Cortex of kidney (tissue), 1 donor: Measurements from ENCODE around the gene PEX26.
"Not testable (repeated sequence)": the region's sequence is repeated elsewhere in the genome, so short reads cannot be mapped to it uniquely, and the experiment has no call there.

ENCODE experiments used
- DNase-seq: peaks from one replicate; lab custom pipeline; 2025; lab: John Stamatoyannopoulos, UW

Gene PEX26

GRCh38 chr22:18071307-18071967 lies 6.4 kb upstream of the PEX26 start:
- DNase-seq = not testable (repeated sequence)

DNA sequence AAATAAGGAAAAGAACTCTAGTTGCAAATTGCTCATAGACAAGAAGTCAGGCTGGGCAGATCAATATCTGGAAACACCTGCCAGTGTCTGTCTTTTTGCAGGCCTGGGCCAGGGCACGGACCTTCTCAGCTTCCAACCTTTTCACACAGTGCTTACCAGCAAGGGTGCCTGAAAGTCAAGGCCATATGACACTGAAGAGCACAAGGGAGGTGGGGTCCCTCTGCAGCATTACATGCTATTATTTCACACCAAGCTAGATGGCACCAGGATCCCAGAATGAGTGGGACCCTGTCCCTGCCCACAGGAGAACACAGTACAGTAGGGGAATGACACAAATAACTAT lies 5.9 kb upstream of the PEX26 start:
- DNase-seq = no peak

GRCh38 chr22:18073467-18073866 lies 4.3 kb upstream of the PEX26 start:
- no peak for DNase-seq

DNA sequence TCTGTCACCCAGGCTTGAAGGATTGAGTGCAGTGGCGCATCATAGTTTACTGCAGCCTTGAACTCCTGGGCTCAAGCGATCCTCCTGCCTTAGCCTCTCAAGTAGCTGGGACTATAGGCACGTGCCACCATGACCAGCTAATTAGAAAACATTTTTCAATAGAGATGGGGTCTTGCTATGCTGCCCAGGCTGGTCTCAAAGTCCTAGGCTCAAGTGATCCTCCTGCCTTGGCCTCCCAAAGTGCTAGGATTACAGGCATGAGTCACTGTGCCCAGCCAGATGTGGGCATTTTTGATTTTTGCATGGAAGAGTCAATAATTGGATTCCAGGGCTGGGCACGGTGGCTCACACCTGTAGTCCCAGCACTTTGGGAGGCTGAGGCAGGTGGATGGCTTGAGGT lies 3.9 kb upstream of the PEX26 start:
- DNase-seq = not testable (repeated sequence)

DNA sequence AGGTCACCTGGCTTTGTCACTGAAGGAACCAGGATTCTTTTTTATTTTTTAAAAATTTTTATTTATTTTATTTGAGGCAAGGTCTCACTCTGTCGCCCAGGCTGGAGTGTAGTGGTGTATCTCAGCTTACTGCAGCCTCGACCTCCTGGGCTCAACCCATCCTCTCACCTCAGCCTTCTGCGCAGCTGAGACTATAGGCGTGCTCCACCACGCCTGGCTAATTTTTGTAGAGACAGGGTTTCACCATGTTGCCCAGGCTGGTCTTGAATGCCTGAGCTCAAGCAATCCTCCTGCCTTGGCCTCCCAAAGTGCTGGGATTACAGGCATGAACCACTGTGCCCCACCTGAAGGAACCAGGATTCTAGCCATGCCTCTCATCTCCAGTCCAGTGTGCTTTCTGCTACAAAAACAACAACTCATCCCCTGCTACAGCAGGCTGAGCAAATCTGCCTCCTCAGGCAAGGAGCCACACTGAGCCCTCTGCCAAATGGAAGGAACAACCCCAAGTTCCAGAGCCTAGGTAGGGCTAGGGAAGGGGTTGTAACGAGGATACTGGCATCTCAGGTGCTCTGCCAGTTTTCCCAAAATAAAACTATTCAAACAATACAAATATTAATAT lies 2.6 kb upstream of the PEX26 start:
- no peak for DNase-seq

- DNase-seq = no peak
Observed at GRCh38 chr22:18075720-18076497, 1.9 kb upstream of the PEX26 start.

DNA sequence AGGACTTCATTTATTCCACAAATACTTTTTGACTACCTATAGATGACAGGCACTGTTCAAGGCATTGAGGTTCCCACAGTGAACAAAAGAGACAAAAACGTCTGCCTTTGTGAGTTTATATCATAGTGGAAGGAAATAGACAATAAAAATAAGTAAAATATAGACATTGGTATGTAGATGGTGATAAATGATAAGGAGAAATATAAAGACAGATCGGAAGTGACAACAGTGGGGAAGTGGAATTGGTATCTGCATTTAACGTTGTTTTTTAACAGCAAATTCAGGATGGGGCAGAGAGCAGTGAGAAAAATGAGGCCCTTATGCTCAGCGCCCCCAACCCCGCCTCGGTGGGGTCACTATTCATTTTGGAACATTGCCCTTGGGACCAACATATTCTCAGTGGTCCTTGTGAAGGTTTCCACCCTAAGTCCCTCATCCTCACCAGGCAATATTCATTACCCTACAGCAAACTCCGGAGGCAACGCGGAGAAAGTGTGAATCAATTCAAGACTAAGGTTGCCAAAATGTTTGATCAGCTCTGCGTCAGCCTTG lies 627 bp upstream of the PEX26 start:
- DNase-seq = no peak

DNA sequence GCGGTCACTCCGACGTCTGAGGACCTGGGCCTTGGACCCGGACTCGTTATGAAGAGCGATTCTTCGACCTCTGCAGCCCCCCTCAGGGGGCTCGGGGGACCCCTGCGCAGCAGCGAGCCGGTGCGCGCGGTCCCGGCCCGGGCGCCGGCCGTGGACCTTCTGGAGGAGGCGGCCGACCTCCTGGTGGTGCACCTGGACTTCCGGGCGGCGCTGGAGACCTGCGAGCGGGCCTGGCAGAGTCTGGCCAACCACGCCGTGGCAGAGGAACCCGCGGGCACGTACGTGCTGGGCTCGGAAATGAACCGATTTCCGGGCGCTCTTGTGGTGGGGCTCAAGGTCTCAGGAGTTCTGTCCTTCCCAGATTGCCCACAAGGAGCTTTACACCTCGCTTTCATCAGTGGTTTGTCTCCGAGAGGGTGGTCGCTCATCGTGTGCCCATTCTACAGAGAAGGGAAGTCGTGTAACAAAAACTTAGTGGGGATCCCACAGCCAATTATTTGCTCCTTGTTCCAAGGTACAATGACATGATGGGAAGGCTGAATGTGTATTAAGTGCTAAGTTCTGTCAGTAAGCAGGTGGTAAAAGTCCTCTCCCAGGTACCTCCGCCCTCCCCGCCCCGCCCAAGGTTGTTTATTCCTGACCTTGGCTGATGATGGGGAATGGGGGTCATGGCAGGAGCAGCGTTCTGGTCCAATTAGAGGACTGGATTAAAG lies 695 bp downstream of the PEX26 start:
- no peak for DNase-seq

- no peak for DNase-seq
Observed at GRCh38 chr22:18079706-18080233, 2.0 kb downstream of the PEX26 start.

- no peak for DNase-seq
Observed at GRCh38 chr22:18081416-18081815, 3.6 kb downstream of the PEX26 start.

GRCh38 chr22:18082467-18082866 lies 4.7 kb downstream of the PEX26 start:
- DNase-seq = no peak

GRCh38 chr22:18083406-18083805 lies 5.6 kb downstream of the PEX26 start:
- no peak for DNase-seq

GRCh38 chr22:18085188-18085587 lies 7.4 kb downstream of the PEX26 start:
- DNase-seq = no peak

- no peak for DNase-seq
Observed at GRCh38 chr22:18087350-18087855, 9.6 kb downstream of the PEX26 start.

GRCh38 chr22:18088825-18089568 lies 11.2 kb downstream of the PEX26 start:
- DNase-seq = no peak

- no peak for DNase-seq
Observed at GRCh38 chr22:18090286-18090685, 12.5 kb downstream of the PEX26 start.

DNA sequence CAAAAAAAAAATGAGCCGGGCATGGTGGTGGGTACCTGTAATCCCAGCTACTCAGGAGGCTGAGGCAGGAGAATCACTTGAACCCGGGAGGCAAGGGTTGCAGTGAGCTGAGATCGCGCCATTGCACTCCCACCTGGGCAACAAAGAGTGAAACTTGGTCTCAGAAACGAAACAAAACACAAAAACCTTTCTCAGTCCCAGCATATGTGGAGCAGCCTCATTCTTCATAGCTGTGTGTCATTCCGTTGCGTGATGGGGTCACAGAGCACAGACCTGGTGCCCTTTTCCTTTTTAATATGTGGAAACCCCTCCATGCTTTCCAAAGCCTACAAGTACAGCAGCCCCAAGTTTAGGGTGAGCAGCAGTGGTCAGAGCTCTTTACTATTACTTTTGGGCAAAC lies 13.7 kb downstream of the PEX26 start:
- no peak for DNase-seq

- DNase-seq = no peak
Observed at GRCh38 chr22:18091916-18092526, 14.2 kb downstream of the PEX26 start.

DNA sequence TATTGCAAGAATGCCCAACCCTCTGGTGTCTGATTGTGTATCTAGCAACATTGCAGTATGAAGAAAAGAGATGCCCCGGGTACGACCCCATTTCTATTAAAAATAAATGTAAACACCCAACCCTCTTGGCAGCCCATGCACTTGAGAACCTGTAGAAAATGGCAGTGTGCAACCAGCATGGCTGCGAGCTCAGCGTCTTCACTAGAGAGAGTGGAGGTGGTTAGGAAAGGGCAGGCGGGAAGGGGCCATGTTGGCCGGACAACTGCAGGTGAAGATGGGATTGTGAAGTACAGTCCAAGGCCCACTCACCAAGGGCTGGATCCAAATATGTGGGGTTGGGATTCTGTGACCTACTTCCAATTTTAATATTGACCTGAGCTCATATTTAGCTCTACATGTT lies 15.9 kb downstream of the PEX26 start:
- no peak for DNase-seq

DNA sequence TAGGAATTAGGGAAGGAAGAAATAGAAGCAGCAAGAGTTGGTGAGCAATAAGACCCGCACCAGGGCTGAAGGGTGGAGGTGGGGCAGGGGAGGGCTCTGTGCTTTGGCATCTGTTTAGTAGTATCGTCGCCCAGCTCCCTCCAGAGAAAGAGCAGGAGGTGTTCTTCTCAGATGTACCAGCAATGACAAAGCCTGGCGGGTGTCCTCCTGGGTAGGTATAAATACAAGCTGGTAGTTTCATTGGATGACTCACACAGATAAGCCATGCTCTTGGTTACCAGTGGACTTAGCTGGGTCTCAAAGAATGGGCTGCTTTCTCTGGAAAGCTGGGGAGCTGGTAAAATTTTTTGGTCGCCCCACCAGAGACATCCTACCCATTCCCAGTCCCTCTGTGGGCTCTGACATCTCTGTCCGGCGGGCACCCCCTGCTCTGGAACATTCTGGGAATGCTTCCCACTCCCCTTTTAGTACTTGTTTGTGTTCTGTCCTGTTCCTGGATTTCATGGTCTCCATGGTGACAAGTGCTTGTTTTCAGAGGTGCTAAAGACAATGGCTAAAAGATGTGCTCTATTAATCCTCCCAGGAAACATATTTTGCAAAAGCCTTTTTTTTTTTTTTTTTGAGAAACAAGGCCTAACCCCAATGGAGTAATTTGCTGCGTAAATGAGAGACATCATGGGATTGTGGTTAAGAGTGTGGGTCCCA lies 17.5 kb downstream of the PEX26 start:
- DNase-seq = no peak
